ENCODE measurements around the gene RELB.
"Not testable (repeated sequence)": the region's sequence is repeated elsewhere in the genome, so short reads cannot be mapped to it uniquely, and the experiment has no call there.

RELB gene

DNA sequence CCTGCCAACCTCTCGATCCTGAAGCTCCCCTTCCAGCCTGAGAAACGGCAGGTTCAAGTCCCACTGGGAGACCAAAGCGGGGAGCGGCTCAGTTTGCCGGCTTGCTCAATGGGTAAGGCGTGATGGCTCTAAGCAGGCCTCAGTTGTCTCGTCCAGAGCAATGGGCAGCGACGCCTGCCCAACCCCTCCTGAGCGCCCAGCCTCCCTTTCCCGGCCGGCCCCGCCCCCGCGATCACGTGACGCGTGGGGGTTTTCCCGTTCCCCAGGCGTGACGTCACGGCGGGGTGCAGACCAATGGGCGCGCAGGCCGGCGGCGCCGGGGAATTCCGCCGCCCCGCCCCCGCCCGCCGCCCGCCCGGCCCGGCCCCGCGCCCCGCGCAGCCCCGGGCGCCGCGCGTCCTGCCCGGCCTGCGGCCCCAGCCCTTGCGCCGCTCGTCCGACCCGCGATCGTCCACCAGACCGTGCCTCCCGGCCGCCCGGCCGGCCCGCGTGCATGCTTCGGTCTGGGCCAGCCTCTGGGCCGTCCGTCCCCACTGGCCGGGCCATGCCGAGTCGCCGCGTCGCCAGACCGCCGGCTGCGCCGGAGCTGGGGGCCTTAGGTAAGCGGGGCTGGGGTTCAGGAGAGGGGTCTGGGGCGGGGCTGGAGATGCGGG is at the start of gene RELB:
TSS of gene RELB (plus strand) at position 378 of the 653 bp plus-strand sequence. CDS start at position 494, 116 bp downstream.
- peak; percentile 85 to 94 for DNase-seq

DNA sequence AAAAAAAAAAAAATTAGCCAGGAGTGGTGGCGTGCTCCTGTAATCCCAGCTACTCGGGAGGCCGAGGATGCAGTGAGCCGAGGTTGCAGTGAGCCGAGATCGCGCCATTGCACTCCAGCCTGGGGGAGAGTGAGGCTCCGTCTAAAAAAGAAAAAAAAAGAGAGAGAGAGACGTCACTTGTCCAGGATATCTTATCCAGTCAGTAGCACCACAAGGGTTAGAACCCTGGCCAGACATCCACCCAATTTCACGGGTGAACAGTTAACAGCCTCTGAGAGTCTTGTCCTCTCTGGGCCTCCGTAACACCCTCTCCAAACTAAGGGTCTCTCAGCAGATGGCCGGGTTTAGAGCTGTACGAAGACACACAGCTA is 47.0 kb upstream of the RELB start:
- DNase-seq: no peak

DNA sequence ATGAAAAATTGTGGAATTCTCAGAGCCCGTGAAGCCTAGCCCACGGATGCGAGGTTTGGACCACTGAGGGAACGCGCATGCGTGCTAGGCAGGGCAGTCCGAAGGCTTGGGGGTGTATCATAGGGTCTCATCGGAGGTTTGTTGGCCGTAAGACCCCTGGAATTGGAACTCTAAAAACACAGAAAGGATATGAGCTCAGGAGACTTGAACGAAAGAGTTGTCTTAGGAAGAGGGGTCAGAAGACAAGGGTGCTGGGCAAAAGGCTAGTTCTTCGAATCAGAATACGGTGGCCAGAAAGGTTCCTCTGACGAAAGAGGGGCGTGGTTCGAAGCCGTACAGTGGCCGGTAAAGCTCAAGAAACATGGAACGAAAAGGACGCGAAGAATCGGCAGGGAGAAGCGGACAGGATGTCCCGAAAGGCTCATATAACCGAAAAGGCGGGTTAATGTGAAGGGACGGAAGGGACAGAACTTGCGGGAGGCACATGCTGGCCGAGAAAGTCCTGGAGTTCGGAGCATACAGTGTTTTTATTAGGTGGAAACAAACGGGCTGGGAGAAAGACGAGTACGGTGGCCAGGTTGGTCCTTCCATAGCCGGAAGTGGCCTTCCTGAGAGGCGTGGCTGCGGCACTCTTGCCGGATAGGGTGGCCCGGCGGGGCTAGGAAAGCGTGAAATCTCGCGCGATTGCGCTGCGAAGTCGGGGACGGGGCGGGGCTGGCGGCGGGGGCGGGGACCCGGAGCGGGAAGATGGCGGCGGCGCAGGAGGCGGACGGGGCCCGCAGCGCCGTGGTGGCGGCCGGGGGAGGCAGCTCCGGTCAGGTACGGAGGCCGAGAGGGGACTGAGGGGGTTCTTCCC is 46.4 kb upstream of the RELB start, which contains the start of gene CLPTM1:
TSS of gene CLPTM1 (plus strand) at position 732 of the 856 bp plus-strand sequence. CDS start at position 748, 16 bp downstream.
- peak; percentile 97 to 98 for DNase-seq

- no peak for DNase-seq
These were observed 45.5 kb upstream of the RELB start for GRCh38 chr19:44955505-44956439.

- no peak for DNase-seq
These were observed 43.7 kb upstream of the RELB start for GRCh38 chr19:44957526-44957925.

GRCh38 chr19:44958090-44958489 is 43.2 kb upstream of the RELB start:
- no peak for DNase-seq

DNA sequence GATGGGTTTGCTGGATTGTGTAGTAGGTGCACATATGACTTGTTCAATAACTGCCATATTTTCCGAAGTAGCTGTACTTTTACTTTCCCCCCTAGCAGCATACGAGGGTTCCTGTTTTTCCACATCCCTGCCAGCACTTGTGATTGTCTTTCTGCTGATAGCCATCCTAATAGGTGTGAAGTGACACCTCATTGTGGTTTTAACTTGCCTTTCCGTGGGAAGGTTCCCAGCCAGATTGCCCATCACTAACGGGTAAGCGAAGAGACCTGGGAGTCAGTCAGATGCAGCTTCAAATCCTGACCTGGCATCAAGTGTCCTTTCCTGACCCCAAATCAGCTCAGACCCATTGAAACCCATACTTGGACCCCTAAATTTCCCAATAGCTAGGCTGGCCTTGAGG is 41.6 kb upstream of the RELB start:
- DNase-seq: no peak

DNA sequence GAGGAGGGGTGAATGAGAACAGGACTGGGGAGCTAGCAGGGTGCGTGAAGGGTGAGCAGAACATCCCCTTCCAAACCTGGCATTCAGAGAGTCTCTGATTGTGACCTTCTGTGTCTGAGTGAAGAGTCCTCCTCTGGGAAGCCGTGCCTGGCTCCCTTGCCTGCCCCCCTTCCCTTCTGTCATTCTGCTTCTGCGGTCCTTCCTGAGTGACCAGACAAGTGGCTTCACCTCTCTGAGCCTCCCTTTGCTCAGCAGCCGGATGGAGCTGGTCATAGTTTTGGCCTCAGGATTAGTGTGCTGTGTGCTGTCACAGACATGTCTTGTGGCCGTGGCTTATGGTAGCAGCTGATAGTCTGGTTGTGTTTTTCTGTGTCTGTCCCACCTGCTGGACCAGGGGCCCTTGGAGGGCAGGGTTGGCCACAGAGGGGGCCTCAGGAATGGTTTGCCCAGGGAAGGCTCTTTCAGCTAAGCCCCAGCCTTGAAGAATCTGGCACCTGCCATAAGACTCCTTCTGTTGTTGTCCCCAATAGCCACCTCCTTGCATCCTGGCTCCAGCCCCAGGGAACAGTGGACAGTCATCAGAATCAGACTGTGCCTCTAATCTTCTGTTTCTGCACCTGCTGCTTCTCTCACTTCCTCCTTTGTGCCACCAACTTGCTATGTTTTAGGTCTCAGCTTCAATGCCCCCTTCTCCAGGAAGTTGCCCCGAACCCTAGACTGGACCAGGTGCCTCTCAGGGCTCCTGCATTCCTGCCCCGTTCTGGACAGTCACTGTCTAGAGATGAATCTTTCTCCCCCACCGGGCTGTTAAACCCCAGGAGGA is 40.1 kb upstream of the RELB start:
- no peak for DNase-seq

DNA sequence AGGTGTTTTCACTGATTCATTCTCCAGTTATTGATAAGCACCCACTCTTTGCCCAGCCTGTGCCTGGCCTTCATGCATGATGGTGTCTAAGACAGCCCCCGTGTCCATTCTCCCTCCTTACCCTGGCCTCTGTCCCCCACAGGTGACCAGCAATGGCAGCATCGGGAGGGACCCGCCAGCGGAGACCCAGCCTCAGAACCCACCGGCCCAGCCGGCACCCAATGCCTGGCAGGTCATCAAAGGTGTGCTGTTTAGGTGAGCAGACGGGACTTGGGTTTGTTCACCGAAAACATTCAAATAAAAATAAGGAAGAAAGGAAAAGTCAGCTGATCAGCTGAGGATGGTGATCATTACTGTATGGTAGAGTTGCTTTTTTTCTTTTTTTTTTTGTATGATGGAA is 39.4 kb upstream of the RELB start:
- DNase-seq: no peak

GRCh38 chr19:44968118-44968517 is 33.1 kb upstream of the RELB start:
- DNase-seq: no peak

DNA sequence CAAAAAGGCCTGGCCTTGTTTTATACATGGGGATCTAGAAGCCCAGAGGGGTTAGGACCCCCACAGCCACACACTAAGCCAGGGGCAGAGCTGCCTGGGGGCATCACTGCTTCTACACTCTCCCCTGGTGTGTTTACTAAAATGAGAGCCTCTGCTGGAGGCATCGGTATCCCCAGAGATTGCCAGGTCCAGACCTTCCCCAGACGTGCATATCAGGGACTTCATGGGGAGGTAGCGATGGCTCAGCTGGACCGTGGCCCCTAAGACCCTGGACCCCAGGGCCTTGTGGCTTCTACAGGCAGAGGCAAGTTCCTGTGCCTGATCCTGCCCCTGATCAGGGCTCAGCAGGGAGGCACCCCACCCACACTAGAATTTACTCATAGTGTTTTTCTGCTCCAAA is 32.6 kb upstream of the RELB start:
- DNase-seq: no peak

- no peak for DNase-seq
These were observed 31.8 kb upstream of the RELB start for GRCh38 chr19:44969437-44969836.

GRCh38 chr19:44971451-44971850 is 29.8 kb upstream of the RELB start:
- not testable (repeated sequence) for DNase-seq

DNA sequence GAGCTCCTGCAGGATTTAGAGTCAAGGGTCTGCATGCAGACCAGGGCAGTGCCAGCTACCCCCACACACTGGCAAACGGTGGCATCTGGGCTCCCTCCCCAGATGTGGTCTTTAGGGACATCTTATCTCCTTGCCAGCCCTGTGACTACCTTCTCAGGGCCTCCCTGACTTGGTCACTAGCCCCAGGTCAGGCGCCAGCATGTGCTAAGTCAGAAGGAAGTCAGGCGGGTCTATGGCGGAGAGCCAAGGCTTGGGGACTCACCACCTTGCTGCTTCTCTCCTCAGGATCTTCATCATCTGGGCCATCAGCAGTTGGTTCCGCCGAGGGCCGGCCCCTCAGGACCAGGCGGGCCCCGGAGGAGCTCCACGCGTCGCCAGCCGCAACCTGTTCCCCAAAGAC is 28.5 kb upstream of the RELB start:
- no peak for DNase-seq

GRCh38 chr19:44973982-44974735 is 27.1 kb upstream of the RELB start:
- DNase-seq: no peak

DNA sequence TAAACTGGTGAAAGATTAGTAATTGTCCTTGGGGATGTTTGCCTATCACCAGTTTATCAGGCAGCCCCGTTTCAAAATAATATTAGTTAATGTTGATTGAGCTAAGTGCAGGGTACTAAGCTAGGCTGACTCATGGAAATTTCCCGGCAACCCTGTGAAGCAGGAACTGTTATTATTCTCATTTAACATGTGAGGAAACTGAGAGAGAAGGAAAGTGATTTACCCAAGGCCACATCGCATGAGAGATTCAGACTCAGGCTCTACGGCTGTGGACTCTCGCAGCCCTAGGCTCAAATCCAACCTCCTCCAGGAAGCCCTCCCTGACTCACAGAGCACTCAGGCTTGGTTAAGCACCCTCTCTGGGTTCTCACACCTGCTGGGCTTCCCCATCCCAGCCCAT is 26.4 kb upstream of the RELB start:
- DNase-seq: no peak

GRCh38 chr19:44975444-44975843 is 25.8 kb upstream of the RELB start:
- DNase-seq: no peak

GRCh38 chr19:44984005-44984404 is 17.3 kb upstream of the RELB start:
- DNase-seq: no peak

GRCh38 chr19:44985445-44985844 is 15.8 kb upstream of the RELB start:
- no peak for DNase-seq

- DNase-seq: no peak
These were observed 14.9 kb upstream of the RELB start for GRCh38 chr19:44986389-44986788.

DNA sequence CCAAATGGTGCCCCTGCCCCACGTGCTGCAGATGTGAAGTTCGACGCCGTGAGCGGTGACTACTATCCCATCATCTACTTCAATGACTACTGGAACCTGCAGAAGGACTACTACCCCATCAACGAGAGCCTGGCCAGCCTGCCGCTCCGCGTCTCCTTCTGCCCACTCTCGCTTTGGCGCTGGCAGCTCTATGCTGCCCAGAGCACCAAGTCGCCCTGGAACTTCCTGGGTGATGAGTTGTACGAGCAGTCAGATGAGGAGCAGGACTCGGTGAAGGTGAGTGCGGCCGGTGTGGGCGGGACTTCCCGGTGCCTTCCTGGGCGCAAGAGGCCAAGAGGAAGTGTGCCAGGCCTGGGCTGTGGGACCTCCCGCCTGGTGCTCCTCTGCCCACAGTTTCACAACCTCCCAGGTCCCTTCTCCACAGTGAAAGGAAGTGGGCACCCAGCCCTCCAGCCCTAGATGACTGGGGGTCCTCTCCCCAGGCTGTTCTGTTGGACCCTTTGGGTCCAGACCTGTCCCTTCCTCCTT is 14.1 kb upstream of the RELB start:
- no peak for DNase-seq
